IgD-negative memory B cell (primary cell): ENCODE measurements around the gene NXN. TPM values are rescaled to one million over a fixed set of nuclear protein-coding genes. Genes with fewer than 3 reads are reported as not detected.
"Not testable (repeated sequence)": the region's sequence is repeated elsewhere in the genome, so short reads cannot be mapped to it uniquely, and the experiment has no call there.

ENCODE experiments used
- H3K27ac Mint-ChIP-seq, 3 donors: one replicate each; pipeline ENCODE4 v1.8.0; 2020 to 2022; ENCODE audit warnings: mild to moderate bottlenecking in 3 of 3, mixed read lengths in 3 of 3, moderate library complexity in 1 of 3
- H3K27me3 Mint-ChIP-seq: one replicate; pipeline ENCODE4 v1.8.0; 2021; ENCODE audit warnings: mixed read lengths
- H3K36me3 Mint-ChIP-seq: one replicate; pipeline ENCODE4 v1.8.0; 2020; ENCODE audit warnings: mild to moderate bottlenecking, mixed read lengths
- H3K4me1 Mint-ChIP-seq, 3 donors: one replicate each; pipeline ENCODE4 v1.8.0; 2020 to 2022; ENCODE audit warnings: mixed read lengths in 3 of 3, mild to moderate bottlenecking in 1 of 3
- H3K4me3 Mint-ChIP-seq, 4 donors: one replicate each; pipeline ENCODE4 v1.8.0; 2020 to 2022; ENCODE audit warnings: mild to moderate bottlenecking in 4 of 4, mixed read lengths in 4 of 4, moderate library complexity in 3 of 4
- H3K9me3 Mint-ChIP-seq, 3 donors: one replicate each; pipeline ENCODE4 v1.8.0; 2020 to 2021; ENCODE audit warnings: mixed read lengths in 3 of 3, mild to moderate bottlenecking in 1 of 3
- polyA plus RNA-seq: library from polyadenylated mRNA; unstranded; fragments of 300-500 nt; fragmentation: Illumina TruSeq; gene quantifications from one replicate; pipeline ENCODE4 v1.2.3, GENCODE V29; 2021

NXN gene
- polyA plus RNA-seq, 1 donor from 2014 or later: 0.18 TPM

DNA sequence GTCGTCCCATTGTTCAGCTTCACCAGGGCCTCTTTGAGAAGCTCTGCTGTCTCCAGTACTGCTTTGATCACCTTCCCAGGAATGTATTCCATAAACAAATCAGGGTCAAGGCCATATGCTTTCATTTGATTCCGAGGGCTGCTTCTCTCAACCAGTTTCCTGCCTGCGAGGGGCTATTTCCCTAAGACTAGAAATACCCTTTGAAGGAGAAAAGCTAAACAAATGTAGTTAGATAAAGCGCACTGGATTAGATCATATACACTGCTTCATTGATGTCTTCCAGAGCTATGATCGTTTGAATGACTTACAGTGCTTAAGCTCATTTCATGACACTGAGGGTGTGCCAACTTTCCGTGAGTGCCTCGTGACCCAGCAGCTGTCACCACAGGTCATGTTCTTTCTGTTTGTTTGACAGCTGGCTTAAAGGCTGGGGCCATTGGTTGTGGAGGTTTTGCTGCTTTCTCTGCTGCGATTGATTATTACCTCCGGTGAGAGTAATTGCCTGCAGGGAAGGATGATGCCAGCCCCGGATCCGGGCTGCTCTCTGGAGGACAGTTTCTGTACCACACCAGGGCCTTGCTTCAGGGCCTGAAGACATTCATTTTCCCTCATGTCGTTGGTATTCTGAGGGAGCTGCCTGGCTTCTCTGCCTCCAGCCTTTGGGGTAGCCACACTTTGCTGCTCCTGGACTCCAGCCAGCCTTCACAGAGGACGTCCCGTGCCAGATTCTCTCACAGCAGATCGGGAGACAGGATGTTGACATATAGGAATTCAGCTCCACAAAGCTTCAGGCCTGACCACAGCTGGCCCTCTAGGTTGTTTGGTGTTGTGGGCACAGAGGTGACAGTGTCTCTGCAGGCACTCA, 21.3 kb upstream of the NXN start:
- Mint-ChIP-seq H3K36me3 (no peaks in the 10 kb centered on the region), H3K9me3 (no peaks in the 10 kb centered on the region), H3K27me3 (no peaks in the 10 kb centered on the region), H3K4me3 (peak overlapping the region in 1 of 4 donors; percentile 62), H3K27ac (peak overlapping the region; percentile 15 to 47 (median 31)), H3K4me1 (peaks cover 14 to 21% (median 14%) of the 10 kb centered on the region in 3 donors)

DNA sequence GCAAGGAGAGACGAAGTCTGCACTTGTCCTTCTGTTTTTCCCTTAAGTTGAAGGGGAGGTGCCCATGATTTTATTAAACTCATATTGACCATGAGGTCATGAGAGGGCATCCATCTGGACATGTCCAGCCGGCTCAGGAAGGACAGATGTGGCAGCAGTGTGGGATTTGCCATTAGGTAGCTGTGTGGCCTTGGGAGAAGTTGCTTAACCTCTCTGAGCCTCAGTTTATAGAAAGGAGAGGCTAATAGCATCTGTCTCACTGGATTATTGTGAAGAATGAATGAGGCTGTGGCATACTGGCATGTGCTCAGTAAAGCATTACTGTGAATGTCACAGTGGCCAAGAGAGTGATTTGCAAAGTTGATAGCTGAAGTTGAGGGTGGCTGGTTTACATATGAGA, 18.5 kb upstream of the NXN start:
- Mint-ChIP-seq H3K4me3 (peak overlapping the region; percentile 96 to 99 (median 98)), H3K4me1 (peaks cover 14 to 21% (median 14%) of the 10 kb centered on the region in 3 donors), H3K36me3 (no peaks in the 10 kb centered on the region), H3K9me3 (peaks cover 0 to 4% (median 0%) of the 10 kb centered on the region in 3 donors), H3K27ac (peak overlapping the region in 2 of 3 donors; percentile 74 to 87), H3K27me3 (no peaks in the 10 kb centered on the region)

DNA sequence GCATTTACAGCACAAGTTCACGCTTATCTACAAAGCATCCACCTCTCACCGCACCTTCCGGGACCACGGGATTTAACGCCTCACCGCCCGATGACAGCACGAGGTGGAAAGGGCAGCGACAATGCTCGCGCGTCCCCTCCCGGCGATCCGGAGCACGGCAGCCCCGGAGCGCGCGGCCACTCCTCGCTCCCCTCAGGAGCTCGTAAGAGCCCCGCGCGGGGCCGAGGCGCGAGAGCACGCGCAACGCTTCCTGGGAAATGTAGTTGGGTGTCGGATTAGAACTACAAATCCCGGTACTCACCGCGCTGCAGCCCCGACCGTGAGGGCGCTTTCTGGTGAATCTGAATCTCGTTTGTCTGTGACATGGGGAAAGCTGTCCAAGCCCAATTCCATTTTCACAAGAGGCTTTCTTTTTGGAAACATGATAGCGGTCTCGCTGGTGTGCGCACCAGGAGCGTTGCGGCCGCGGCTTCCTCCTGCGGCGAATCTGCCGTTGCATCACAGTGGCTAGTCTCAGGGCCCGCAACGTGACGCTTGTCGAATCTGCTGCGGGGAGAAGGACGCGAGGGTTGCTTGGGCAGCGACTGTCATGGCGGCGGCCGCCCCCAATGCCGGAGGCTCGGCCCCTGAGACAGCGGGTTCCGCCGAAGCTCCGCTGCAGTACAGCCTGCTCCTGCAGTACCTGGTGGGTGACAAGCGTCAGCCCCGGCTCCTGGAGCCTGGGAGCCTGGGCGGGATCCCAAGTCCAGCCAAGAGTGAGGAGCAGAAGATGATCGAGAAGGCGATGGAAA, 17.2 kb upstream of the NXN start, which contains the start of gene TIMM22:
TIMM22 (plus strand) TSS at position 576 of the 791 bp plus-strand sequence; CDS start at position 590, 14 bp downstream.
- Mint-ChIP-seq H3K9me3 (peaks cover 0 to 4% (median 0%) of the 10 kb centered on the region in 3 donors), H3K27me3 (no peaks in the 10 kb centered on the region), H3K4me3 (peak within 1 kb of the TSS; percentile 96 to 99 (median 98)), H3K36me3 (no peaks in the 10 kb centered on the region), H3K27ac (peak within 1 kb of the TSS; percentile 93 to 99 (median 96)), H3K4me1 (peaks cover 12 to 21% (median 14%) of the 10 kb centered on the region in 3 donors)

DNA sequence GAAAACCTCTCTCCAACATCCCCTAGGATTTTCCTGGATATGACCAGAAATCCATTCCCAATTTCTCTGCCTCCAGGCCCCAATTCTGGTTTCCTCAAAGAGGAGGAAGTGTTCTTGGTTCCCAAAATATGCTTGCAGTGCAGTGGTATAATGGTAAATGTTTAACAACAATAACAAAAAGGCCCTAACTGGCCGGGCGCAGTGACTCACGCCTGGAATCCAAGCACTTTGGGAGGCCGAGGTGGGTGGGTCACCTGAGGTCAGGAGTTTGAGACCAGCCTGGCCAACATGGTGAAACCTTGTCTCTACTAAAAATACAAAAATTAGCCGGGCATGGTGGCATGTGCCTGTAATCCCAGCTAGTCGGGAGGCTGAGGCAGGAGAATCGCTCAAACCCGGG, 15.7 kb upstream of the NXN start:
- peaks cover 12 to 21% (median 14%) of the 10 kb centered on the region in 3 donors for H3K4me1 Mint-ChIP-seq
- H3K9me3 Mint-ChIP-seq, H3K27ac Mint-ChIP-seq, H3K36me3 Mint-ChIP-seq, H3K27me3 Mint-ChIP-seq, H3K4me3 Mint-ChIP-seq: not testable (repeated sequence)

DNA sequence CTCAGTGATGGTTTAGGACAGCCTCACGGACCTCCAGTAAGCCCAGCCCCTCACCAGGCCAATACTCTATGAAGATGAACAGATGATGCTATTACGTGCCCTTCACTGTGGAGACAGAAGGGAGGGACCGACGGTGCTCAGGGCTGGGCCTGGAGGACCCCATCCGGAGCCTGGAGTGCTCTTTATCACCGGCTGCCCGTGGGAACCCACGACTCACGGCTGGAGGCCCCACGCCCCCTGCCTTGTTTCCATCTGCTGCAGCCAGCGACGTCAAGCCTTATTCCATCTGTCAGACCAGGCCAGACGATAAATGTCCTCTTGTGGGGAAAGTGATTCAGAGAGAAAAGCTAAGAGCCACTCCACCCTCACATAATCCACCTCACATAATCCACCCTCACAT, 13.4 kb upstream of the NXN start:
- Mint-ChIP-seq H3K4me1 (peaks cover 6 to 11% (median 9%) of the 10 kb centered on the region in 3 donors), H3K27me3 (no peaks in the 10 kb centered on the region), H3K4me3 (no peak overlapping the region)

DNA sequence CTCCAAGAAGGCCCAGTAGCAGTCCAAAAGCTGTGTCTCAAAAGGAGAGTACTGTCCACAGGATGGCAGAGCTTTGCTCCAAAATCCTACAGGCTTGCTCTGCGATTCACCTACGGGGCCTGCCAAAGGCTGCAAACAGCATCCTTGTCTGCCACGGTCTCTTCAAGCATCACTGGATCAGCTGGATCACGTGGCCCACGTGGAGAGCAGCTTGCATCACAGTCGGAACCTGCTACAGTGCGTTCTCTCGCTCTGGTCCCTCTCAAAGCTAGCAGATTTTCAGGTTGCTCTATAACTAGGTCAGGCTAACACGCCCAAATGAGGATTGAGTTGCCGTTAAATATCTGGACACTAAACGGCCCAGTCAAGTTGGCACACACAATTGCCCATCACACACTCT, 9.0 kb upstream of the NXN start:
- no peaks in the 10 kb centered on the region for H3K36me3 Mint-ChIP-seq
- no peak overlapping the region for H3K27ac Mint-ChIP-seq
- H3K4me1 Mint-ChIP-seq: peaks cover 0 to 2% (median 0%) of the 10 kb centered on the region in 3 donors
- no peaks in the 10 kb centered on the region for H3K9me3 Mint-ChIP-seq
- H3K27me3 Mint-ChIP-seq: no peaks in the 10 kb centered on the region
- H3K4me3 Mint-ChIP-seq: no peak overlapping the region

More for the DNA sequence above, 13.4 kb upstream of the NXN start:
- peaks cover 0 to 4% (median 0%) of the 10 kb centered on the region in 3 donors for H3K9me3 Mint-ChIP-seq
- no peak overlapping the region for H3K27ac Mint-ChIP-seq
- no peaks in the 10 kb centered on the region for H3K36me3 Mint-ChIP-seq

DNA sequence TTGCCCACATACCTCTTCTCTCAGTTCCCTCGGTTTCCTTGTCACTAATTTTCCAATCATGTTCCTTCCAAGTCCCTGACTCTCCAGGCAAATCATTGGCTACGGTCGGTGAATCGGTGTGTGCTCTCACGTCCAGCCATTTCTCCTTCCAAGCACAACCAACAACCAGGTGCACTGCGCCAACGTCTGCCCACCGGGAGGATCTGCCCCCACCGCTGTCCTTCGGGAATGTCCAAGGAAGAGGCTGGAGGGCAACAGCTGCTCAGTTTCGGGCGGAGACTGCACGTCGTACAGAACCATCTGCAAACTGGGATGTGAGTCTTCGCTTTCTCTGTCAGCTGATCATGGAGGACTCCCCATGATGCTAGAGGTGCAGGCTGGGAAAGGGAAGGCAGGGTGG, 8.4 kb upstream of the NXN start:
- peaks cover 0 to 2% (median 0%) of the 10 kb centered on the region in 3 donors for H3K4me1 Mint-ChIP-seq
- no peak overlapping the region for H3K4me3 Mint-ChIP-seq
- no peak overlapping the region for H3K27ac Mint-ChIP-seq
- no peaks in the 10 kb centered on the region for H3K9me3 Mint-ChIP-seq
- no peaks in the 10 kb centered on the region for H3K36me3 Mint-ChIP-seq
- H3K27me3 Mint-ChIP-seq: no peaks in the 10 kb centered on the region

DNA sequence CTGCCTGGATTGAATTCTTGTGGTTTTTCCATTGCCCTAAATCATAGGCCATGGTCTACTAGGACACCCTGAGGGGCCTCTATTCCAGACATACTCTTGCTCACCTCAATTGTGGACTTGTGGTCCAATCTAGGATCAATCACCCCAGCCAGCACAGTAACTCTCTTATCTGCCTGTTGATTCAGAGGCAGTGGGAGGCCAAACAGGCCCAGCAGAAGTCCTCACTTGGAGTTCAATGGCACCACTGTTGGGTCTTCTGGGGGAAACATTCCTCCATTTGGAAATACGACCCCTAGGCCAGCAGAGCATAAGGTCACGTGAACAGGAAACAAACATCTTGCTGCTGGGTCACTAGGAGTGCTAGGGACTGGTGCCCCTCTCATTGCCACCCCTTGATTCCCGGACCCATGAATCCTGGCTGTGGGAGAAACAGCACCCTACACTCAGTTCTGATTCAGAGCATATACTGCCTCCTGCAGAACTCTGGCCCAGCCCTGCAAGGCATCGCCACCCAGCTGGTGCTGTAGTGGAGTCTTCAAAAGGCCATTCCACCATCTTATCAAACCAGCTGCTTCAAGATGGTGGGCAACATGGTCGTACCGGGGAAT, 6.8 kb upstream of the NXN start:
- Mint-ChIP-seq H3K27ac (no peak overlapping the region), H3K4me1 (peaks cover 0 to 2% (median 0%) of the 10 kb centered on the region in 3 donors), H3K36me3 (no peaks in the 10 kb centered on the region), H3K9me3 (no peaks in the 10 kb centered on the region), H3K27me3 (no peaks in the 10 kb centered on the region), H3K4me3 (no peak overlapping the region)

DNA sequence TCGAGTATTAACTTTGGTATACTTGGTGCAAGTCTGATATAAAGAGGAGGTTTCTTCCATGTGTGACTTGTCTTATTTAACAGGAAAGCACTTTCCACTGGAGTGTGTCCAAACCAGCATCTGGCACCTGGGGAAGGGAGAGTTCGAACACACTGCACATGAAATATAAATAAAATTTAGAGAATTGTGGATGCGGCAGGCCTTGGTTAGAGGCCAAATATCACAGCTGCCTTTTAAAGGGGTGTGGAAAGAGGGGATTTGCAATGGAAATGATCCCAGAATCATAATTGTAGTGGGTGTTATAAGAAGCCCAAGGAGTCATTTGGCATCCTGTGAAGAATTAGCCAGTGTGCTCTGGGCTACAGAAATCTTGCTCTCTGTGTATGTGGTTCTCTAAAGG, 4.3 kb upstream of the NXN start:
- Mint-ChIP-seq H3K4me3 (no peak overlapping the region), H3K36me3 (no peaks in the 10 kb centered on the region), H3K27ac (no peak overlapping the region), H3K4me1 (peaks cover 6 to 9% (median 6%) of the 10 kb centered on the region in 3 donors), H3K9me3 (no peaks in the 10 kb centered on the region), H3K27me3 (no peaks in the 10 kb centered on the region)

DNA sequence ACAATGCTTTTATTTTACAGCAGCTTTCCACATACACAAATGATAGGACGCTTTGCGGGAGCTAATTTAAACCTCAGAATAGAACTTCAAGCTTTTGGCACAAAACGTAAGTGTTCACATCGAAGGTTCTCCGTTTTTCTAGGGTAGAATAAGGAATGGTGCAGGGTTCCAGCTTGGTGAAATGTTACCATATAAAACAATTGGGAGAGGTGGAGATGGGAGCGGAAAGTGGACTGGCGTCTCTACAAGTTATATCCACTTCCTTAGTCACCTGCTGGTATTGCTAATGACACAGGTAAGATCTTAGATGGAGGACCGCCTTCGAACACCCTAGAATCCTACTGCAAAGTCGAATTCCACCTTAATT, 1.7 kb upstream of the NXN start:
- Mint-ChIP-seq H3K9me3 (no peaks in the 10 kb centered on the region), H3K36me3 (no peaks in the 10 kb centered on the region), H3K27ac (peak overlapping the region; percentile 76 to 87 (median 86)), H3K4me3 (peak overlapping the region; percentile 83 to 93 (median 87)), H3K27me3 (peaks cover 20% of the 10 kb centered on the region), H3K4me1 (peaks cover 10 to 12% (median 11%) of the 10 kb centered on the region in 3 donors)

DNA sequence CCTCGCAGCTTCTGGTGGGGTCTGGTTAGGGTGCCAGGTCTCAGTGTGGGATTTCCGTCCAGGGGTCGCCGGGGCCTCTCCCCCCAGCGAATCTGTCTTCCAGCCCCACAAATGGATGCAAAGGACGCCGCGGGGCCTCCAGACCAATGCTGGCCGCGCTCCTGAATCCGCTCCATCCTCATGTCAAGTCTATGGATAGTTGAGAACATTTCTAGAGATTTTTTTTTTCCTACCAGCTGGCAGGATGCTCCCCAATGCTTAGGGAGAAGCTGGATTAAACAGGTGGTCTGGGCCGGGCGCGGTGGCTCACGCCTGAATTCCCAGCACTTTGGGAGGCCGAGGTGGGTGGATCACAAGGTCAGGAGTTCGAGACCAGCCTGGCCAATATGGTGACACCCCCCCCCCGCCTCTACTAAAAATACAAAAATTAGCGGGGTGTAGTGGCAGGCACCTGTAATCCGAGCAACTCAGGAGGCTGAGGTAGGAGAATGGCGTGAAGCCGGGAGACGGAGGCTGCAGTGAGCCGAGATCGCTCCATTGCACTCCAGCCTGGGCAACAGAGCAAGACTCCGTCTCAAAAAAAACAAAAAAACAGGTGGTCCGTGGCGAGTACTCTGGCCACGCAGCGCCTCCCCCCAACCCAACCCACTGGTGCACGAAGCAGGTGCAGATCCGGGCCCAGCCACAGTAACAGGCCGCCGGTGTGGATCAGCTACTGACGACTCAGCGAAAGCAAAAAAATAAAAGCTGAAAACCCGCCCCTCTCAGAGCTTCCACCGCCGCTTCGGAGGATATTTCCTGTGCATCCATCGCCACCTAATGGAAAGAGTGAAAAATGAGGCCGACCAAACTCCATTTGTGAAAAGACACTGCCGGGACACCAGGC, 1.1 kb upstream of the NXN start:
- H3K27ac Mint-ChIP-seq: peak overlapping the region; percentile 76 to 87 (median 86)
- no peaks in the 10 kb centered on the region for H3K9me3 Mint-ChIP-seq
- H3K4me1 Mint-ChIP-seq: peaks cover 10 to 12% (median 11%) of the 10 kb centered on the region in 3 donors
- no peaks in the 10 kb centered on the region for H3K36me3 Mint-ChIP-seq
- H3K27me3 Mint-ChIP-seq: peaks cover 20% of the 10 kb centered on the region
- H3K4me3 Mint-ChIP-seq: peak overlapping the region; percentile 83 to 93 (median 87)

DNA sequence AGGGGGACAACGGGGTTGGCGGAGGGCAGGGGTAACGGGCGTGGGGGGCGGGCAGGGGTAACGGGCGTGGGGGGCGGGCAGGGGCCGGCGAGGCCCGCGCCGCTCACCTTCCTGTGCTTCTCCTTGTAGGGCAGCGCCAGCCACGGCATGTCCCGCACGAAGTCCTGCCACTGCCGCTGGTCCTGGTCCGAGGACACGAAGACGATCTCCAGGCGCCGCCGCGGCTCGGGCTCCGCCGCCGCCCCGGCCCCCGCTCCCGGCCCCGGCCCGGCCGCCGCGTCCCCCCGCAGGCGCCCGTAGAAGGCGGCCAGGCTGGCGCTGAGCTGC, 401 bp downstream of the NXN start:
- Mint-ChIP-seq H3K27me3 (peaks cover 24% of the 10 kb centered on the region), H3K4me1 (peaks cover 10 to 12% (median 11%) of the 10 kb centered on the region in 3 donors), H3K4me3 (peak overlapping the region in 1 of 4 donors; percentile 91), H3K36me3 (no peaks in the 10 kb centered on the region), H3K27ac (no peak overlapping the region), H3K9me3 (no peaks in the 10 kb centered on the region)

DNA sequence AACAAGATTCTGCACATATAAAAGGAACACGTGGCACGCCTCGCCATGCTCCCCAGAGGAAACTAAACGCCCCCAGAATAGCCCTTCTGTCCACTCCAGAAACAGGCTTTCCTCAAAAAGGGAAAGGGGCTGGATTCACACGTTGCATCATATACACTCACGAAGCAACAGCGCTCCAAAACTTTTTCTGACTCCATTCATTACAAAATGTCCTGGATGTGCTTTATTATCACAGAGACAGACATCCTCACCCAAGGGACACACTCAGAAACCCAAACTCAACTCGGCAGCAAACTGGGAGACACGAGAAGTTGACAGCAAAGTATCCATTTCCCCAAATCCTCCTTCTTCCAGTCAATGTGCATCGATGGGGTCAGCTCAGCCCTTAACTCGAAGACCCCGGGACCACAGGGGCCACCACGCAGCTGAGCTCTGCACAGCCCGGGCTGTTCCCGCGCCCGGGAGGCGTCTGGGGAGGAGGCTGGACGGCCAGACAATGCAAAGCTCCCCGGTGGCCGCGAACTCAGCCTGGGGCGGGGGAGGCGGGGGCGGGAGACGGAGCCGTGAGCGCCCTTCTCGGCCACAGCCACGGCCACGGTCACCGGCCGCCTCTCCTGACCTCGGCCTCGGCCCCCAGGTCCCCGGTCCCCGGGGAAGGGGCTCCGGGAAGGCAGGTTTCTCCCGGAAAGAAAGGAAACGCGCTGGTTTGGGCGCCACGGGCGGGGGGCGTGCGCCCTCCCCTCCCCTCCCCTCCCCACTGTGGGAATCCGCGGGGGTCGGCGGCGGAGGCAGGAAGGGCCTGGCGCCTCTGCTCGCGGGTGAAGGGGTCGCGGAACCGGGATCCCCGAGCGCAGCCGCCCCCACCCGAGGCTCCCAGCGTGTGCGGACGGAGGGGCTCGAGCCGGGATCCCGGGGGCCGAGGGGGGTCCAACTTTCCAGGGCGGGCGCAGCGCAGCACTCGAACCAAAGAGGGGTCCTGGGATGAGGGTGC, 1.2 kb downstream of the NXN start:
- peaks cover 10 to 12% (median 11%) of the 10 kb centered on the region in 3 donors for H3K4me1 Mint-ChIP-seq
- H3K36me3 Mint-ChIP-seq: no peaks in the 10 kb centered on the region
- peak overlapping the region; percentile 9 to 76 (median 56) for H3K27ac Mint-ChIP-seq
- peaks cover 24% of the 10 kb centered on the region for H3K27me3 Mint-ChIP-seq
- peak overlapping the region; percentile 69 to 81 (median 72) for H3K4me3 Mint-ChIP-seq
- no peaks in the 10 kb centered on the region for H3K9me3 Mint-ChIP-seq
